ENCODE measurements around the gene IFFO2.
"Not testable (repeated sequence)": the region's sequence is repeated elsewhere in the genome, so short reads cannot be mapped to it uniquely, and the experiment has no call there.

Gene IFFO2

DNA sequence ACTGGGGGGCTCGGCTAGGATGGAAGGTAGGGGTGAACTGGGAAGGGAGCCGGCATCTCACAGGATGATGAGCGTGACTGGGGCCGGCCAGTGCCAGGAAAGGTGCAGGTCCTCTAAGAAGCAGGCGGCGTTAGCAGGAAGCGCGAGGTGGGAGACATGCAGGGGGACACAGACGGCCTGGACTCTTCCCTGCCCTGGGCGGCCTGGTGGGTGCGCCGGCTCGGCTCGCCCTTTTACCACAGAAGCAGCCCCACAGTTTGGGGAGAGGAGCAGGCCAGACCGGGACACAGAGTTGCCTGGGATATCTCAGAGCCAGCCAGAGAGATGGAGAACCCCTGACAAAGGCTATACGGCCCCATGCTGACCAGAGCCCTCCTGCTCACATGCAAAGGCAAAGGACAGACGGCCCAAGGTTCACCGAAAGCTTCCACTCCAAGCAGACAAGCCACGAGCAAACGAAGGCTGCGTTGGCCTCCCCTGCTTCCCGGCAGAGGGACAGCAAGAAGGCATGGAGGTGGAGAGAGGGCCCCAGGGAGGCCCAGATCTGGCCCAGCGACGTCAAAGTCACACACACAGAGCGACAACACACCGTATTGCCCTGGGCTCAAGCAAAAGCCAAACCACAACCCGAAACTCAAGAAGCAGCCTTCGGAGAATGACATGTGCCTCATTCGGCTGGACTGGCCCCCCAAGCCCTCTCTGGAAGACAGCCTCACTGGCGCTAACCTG is 39.2 kb downstream of the IFFO2 start:
- no peak for DNase-seq

DNA sequence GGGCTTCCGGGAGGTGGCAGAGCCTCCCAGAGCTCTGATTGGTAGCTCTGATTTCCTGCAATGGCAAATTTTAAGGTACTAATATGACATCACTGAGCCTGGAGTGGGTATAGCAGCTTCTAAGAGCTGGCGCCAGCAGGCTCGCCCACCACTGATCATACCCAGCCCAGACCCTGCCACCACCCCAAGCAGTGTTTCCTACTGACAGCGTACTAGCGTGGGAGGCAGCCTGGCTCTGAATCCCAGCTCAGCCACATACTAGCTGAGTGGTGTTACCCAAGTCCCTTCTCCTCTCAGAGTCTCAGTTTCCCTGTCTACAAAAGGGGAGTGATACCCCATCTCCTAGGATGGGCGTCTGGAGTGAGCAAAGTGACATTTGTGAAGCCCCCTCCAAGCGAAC is 41.1 kb downstream of the IFFO2 start:
- DNase-seq, result no peak

DNA sequence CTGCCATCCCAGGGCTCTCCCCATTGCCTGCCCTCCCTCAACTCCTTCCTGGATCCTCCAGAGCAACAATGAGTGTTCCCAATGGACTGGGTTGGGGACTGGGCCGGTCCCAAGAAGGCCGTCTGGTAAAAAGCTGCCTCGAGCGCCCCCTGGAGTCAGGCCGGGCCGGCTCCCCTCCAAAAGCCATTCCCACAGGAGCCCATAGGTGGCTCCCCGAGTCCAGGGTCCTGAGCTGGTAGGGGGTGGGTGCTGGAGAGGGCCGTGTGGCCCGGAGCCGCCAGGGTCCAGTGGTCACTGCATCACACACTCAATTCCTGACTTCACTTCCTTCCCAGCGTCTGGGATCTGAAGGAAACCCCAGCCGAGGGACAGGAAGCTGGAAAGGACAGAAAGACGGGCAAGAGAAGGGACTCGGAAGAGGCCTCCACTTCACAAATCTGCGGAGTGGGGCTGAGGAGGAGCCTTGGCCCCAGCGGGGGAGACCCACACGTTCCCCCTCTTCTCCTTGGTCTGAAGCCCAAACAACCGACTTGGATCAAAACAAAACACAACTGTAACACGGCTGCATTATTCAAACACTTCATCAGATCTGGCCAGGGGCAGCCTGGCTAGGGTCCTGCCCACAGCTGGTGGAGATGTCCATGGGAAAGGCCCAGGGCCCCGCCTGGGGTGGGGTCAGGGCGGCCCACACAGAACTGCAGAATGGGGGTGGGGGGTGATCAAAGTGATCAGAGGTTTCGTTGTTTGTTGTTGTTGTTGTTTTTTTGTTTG is 43.2 kb downstream of the IFFO2 start:
- DNase-seq, result peak; percentile 52 to 69 (median 59)

DNA sequence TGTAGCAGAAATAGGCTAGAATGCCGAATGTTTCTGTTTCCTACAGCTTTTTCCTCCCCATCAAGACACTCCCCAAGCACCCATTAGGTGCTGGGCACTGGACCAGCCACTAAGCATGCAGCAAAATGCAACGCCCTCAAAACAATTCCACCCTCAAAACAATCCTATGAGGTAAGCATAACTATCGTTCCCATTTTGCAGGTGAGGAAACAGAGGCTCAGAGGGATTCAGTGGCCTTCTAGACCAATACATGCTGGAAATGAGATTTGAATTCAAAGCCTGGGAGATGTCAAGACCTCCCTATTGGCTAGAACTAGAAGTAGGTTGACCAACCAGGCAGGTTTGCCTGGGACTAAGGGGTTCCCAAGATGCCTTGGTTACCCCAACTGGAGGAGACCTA is 43.9 kb downstream of the IFFO2 start:
- DNase-seq, result no peak

DNA sequence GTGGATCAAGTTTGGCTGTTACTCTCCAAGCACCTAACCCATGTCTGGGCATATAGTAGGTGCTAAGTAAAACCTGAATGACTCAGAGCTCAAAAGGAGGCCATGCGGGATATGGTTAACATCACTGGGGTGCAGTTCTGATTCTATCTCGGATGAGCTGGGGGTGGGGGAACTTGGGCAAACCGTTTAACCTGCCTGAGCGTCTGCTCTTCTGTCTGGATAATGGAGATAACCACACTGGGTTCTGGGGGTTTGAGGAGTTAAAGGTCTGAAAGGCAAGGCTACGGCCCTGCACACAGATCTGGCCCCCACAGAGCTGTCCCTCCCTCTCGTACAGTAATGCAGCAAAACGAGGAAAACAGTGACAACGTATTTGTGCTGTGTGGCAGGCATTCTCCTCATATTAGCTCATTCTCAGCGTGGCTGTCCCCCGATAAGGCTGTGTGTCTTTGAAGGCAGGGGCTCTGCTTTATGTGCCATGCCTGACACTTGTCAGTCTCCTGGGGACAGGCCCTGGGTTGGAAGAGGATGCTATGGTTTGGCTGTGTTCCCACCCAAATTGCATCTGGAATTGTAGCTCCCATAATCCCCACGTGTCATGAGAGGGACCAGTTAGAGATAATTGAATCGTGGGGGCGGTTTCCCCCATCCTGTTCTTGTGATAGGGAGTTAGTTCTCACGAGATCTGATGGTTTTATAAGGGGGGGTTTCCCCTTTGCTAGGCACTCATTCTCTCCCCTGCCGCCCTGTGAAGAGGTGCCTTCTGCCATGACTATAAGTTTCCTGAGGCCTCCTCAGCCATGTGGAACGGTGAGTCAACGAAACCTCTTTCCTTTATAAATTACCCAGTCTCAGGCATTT is 47.3 kb downstream of the IFFO2 start:
- no peak for DNase-seq

DNA sequence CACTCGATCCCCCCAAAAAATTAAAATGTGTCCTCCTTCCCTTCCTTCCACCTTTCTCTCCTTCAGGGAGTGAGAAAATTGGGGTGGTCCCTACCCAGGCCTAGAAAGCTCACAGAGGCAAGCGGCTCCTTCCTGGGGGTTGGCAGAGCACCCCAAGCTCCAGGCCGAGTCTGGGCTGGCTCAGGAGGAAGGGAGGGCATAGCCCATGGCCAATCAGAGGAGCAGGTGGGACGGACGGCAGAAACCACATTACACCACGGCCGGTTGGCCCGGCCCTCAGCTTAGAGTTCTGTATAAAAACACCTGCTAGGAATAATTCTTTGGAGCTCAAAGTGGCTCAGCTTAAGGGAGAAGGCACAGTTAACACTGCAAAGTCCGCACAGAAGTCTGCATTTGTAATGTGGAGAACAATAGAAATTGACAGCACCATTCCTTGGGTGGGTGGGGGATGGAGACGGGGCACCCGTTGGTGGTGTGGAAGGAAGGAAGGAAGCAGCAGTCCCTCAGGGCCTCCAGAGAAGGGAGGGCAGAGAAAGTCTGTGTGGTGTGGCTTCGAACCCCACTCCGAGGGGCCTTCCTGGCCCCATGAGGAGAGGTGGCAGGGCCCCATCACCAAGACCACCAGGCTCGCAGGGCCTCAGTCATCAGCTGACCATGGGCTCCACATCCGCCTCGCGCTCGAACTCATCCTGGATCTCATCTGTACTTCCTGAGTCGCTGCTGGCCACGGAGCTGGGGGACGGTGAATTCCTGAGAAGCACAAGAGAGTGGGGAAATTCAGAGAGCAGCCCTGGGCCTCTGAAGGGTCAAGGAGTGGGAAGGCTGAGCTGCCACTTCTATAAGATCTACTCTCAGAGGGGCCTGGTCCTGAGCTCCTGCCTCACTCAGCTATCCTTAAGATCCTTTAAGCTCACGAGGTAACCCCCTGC is 48.3 kb downstream of the IFFO2 start:
- no peak for DNase-seq

DNA sequence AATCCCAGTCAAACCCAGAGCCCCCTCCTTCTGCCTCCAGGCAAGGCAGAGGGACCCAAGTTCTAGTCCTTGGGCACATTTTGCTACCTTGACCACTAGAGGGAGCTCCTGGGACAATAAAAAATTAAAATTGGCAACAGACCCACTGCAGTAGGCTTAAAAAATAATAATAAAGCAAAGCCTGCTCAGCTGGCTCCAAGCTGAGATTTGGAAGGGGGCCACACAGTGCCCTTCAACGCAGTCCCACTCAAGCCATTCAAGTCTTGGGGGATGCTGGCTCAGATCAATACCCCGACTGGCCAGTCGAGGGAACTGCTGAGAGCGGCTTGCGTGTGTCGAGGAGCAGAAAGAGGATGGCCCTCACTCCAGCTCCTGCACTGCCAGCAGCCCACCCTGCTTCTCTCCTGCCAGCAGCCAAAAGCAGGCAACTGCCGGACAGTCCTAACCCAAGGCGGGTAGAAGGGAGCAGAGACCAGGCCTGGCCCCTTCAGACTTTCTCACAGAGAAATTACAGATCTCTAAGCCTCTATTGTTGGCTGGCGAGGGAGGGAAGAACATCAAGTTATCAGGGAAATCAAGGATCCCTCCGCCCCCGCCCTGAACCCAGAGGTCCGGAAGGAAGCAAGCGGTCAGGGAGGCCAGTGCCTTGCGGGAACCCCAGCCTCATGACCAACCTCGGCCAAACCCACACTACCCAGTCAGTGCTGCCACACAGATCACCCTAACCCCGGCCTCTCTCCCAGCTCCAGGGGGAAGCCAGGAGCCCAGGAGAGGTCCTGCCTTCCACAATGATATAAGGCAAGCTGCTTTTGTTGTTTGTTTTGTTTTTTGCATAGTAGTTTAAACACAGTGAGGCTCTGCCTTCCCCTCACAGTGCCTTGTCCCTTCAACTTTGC is 49.2 kb downstream of the IFFO2 start:
- DNase-seq, result peak in 3 of 4 experiments; percentile 20 to 46 (median 40)

DNA sequence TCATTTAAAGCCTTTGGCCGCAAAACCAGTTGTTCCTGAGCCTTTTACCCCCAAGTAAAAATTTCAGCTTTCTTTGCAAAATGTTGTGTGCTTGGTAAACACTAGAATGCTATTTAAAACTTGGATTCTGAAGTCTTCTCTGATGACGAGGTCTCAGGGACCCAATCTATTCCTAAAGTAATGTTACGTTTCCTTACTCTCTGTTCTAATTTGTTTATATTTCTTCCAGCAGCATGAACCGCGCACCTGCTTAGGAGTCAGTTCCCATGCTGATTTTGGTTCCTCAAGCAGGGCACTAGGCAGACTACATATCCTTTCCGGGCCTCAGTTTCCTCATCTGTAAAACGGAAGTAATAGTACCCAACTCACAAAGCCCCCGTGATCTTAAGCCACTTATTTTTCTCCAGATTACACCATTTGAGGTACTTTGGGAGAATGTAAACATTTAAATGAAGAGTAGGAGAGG is 53.2 kb downstream of the IFFO2 start:
- DNase-seq, result no peak

DNA sequence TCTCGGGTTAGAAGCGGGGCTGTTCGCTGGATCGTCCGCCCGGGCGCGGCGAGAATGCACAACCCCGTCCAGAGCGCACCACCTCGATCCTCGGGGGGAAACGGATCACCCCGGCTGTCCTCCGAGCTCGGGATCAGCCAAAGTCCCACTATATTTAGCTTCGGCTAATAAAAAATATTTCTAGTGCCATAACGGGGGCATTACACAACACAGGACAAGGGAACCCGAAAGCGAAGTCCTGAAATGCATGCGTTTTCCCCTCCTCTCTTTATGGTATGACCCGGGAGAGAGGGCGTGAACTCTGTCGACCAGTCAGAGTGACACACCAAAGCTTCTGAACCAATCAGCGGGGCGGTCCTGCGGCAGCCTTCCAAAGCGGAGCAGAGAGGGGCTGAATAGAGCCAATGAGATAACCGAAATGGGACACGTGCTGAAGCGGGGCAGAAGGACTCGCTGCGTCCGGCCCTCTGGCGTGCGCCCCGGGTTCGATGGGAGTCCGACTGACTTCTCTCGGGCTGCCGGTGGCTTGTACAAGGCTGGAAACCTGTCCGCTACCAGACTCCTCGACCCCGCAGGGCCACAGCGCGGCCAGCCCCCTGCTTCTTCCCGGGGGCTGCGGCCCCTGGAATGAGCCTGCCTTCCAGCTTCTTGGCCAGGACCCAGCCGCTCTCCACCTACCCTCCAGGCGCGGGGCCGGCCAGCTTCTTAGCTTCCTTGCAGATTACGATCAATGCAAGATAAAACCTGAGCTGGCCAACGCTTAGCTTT is 53.8 kb downstream of the IFFO2 start, which contains the start of gene ALDH4A1:
Gene ALDH4A1 (minus strand): TSS at position 33 of the 768 bp plus-strand sequence. CDS start 32 bp downstream, at position 1.
- peak; percentile 66 to 81 (median 80) for DNase-seq

DNA sequence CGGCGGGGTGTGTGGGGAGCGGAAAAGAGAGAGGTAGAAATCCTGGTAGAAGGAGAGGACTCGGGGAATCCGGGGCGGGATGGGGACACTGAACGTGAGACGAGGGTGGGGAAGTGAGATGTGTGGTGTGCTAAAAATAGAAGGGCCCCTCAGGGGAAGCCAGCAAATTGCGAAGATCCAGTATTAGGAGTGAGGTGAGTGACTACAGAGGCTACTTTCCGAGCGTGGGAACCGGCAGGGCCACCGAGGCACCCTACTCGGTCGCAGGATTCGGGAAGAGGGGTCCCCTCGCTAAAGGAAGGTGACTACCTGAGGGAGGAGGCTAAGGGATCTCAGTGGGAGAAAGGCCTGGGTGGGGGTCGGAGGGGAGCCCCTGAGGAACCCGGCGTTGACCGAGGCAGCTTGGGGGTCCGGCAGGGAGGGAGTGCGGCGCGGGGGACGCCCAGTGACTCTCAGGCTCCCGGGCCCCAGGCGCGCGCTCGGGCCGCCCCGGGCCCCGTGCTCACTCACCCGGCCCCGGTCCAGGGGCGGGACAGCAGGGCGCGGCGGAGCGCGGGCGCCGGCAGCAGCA is 54.4 kb downstream of the IFFO2 start:
- no peak for DNase-seq

DNA sequence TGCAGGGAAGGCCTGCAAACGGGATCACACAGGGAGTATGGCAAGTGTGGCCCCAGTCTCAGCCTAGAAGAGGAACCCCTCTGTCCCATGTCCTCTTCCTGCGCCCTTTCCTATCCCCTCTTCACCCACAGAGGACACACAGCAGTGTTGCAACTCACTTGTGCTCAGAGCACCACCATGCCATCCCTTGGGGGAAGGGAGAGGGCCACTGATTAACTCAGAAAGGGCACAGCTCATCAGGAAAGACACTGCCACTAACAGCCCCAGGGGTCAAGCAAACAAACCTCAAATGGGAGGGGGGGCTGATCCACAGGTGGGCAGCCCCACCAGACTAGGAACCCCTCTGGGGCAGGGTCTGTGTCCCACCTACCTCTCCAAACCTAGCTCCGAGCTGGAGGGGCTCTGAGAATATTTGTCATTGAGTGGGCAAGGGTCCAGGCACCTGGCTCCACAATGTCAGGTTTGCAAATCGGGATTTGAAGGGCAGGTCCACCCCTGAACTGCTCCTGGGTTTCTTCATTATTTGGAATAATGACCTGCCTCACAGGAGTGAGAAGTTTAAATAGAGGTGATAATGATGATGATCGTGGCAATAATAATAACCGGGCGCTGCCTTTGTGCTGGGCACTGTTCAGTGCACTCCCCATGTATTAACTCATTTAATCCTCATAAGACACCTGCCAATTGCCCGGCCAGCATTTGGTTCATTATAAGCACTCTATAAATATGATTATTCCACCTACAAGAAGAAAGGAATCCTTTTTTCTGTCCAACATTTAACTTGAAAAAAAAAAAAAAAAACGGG is 55.1 kb downstream of the IFFO2 start:
- DNase-seq, result no peak

DNA sequence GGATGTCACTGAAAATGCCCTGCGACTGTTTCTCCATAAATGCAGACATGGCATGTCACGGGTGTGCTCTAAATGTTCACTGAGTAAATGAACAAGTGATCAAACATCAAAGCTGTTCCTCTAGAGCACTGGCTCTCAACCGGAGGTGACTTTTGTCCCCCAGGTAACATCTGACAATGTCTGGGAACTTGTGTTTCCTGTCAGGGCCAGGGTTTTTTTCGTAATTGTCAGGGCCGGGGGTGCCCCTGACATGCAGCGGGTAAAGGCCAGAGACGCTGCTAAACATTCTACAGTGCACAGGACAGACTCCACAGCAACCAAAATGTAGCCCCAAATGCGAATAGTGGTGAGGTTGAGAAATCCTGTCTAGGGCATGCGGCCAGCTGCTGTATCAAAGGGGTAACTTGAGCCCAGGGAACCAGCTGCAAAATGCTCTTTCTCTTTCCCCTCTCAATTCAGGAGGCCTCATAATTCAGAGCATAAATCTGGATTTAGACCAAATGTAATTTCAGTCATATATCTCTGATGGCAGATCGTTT is 56.1 kb downstream of the IFFO2 start:
- no peak for DNase-seq

DNA sequence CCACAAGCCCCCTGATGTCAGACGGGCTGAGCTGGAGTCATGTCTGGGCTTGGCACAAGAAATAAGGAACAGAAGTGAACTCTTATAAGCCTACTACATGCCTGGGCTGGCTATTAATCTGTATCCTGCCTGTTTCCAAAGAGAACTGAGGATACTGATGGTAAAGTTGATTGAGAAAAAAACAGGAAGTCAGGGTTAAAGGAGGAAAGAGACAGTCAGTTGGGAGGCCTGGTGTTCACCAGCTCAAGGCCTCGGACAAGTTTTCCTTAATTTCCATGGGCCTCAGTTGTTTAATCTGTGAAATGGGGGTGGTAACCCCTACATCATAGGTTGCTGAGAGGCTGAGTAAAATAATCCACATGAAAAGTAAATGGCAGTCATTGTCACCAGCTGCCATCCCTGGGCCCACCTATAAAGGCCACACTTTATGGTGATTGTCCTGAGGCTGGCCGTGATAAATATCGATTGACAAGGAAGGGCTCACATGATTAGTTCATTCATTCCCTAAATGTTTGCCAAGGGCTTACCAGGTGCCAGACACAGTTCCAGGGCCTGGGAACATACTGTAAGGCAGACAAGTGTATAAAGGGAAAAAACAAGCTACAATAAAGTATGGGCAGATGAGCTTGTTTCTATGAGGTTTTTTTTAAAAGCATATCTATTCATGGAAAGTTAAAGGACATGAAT is 57.0 kb downstream of the IFFO2 start:
- DNase-seq, result no peak

DNA sequence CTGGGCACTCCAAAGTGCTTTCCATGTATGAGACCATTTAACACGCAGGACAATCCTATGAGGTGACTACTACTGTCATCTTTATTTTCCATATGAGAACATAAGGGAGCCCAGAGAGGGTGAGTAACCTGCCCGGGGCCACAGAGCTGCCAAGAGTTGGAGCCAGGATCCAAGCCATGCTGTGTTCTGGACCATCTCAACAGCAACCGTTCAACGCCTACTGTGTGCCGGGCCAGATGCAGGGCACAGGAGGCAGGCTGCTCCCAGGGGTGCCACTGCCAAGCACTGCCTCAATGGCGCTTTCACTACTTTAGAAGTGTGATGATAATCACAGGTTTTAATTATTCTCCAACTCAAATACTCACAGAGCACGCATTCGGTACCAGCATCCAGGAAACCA is 57.9 kb downstream of the IFFO2 start:
- no peak for DNase-seq

DNA sequence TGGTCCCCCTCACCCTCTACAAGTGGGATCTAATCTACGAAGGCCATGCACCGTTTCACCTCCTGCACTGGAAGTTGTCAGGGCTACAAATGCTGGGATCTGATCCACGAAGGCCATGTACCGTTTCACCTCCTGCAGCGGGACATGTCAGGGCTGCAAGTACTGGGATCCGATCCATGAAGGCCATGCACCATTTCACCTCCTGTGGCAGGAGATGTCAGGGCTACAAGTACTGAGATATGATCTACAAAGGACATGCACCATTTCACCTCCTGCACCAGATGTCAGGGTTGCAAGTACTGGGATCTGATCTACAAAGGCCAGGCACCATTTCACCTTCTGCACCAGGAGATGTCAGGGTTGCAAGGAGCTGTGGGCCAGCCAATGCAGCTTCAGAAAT is 61.2 kb downstream of the IFFO2 start:
- DNase-seq, result no peak

DNA sequence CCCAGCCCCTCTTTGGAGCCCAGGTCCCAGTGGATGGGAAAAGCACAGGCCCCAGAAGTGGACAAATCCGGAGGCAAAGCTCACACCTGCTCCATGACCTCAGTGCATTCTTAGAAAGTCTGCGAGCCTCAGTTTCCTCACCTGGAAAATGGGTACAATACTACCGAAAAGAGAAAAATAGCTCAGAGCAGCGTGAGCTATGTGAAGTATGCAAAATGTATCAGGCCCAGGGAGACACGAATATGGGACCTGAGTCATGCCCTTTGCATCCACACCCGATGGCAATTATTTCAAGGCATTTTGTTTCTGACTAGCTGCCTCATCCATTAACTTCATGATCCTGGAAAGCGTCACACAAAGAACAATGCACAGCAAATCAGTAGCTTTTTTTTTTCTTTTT is 63.4 kb downstream of the IFFO2 start:
- DNase-seq, result no peak

DNA sequence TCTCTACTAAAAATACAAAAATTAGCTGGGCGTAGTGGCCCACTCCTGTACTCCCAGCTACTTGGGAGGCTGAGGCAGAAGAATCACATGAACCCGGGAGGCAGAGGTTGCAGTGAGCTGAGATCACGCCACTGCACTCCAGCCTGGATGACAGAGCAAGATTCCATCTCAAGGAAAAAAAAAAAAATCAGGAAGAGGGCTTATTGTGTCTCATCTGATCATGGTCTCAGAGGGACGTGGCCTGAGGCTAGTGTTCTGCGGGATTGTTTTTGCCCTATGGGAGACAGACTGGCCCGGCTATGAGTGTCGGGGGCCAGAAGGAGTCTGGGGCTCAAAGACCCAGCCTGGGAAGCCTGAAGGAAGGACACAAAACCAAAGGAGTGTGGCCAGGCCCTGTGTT is 64.6 kb downstream of the IFFO2 start:
- DNase-seq, result not testable (repeated sequence)

DNA sequence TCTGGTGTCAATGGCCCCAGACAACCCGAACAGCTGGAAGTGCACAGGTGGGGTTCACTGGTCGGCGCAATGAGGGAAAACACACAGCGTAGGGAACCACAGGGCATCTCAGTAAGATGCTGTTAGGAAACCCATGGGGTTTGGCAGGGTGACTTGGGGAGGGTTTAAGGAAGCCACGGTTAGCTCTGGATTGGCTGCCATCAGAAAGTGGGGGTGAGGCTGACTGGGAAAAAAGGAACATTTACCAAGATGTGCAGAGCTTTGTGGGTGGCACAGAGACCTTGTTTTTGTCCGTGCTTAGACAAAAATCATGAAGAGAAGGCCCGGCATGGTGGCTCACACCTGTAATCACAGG is 65.1 kb downstream of the IFFO2 start:
- DNase-seq, result no peak

All from activated CD4-positive, CD25-positive, alpha-beta regulatory T cell (primary cell).